Measurements from ENCODE around the gene SAMD4A. TPM values are rescaled to one million over a fixed set of nuclear protein-coding genes. Genes with fewer than 3 reads are reported as not detected.
A peak's percentile ranks its signal among the peaks of the same experiment; 100 is the strongest.

Gene SAMD4A
- total RNA-seq, 4 donors from 2014 or later, result 15.3 to 40.2 (median 22.3) TPM

DNA sequence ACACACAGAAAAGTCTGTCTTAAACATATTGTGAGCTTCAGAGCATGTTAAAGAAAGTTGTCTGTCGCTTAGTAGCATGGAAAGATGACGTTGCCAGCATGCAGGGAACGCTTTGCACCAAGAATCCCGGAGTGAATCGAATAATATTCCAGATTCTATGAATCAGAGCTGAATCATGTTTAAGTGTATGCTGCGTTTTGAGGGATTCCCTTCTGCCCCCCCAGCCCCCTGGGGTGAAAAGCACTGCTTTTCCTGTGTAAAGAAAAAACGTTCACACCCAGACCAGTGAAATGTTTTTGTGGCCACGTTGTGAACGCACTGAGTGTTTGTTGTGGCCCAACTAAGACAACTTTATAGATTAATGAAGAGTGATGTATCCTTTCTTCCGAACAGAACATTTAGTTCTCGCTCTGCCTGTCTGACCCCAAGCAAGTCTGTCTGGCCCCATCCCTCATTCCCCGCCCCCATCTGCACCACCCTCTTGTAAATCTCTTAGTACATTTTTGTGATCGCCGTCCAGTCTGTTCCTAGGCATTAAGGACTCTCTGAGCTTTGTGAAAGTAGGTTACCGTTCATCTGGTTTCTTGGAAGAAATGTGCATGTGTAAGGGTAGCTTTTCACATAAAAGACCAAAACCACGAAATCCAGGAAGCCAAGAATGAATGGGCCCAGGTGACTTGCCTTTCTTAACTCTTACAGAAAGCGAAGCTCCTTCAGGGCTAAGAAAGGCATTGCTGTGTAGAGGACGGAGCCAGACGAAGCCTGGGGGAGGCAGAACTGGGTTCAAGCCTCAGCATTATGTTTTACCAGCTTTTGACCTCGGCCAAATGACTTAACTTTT is 103.0 kb downstream of the SAMD4A start:
- intact Hi-C loops (cut with DNase I; ENCODE audit: low total_unique reads), result loop anchor here (5.0 kb wide), 1 partner anchor 103 kb away; the partner anchor contains the start of gene SAMD4A
- WGBS, 2 donors (ENCODE audit: low coverage in 1 of 2), result 72 to 73% methylated on average over 13 to 20 of the region's 20 CpGs
- DNase-seq, result peak; percentile 52

DNA sequence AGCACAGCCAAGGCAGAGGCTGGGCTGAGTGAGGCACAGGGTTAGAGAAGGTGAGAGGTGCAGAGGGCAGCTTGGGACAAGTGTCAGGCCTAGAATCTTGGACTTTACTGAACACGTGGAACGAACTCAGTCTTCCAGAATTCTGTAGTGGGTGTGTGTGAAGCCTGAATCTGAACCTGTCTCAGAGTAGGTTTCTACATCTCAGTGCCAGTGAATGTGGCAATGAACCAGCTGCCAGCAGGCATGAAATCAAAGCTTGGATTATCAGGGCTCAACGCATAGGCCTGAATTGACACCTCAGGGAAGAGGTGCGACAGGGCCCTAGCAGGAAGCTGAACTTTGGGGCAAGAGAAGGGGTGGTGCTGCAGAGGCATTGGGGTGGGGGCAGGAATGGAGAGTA is 104.6 kb downstream of the SAMD4A start:
- Histone ChIP-seq H3K9me3 (no peaks in the 10 kb centered on the region), H3K36me3 (no peaks in the 10 kb centered on the region)

More for the DNA sequence above, 103.0 kb downstream of the SAMD4A start:
- in situ Hi-C loops (cut with MboI; ENCODE audit: low pct_ligation_motif_present in 1 of 4, low pct_unique_long_range_greater_than_20kb in 1 of 4, low sequenced_read_pairs in 3 of 4), result no loop called here
- H3K36me3 ChIP-seq, result no peaks in the 10 kb centered on the region
- H3K27ac ChIP-seq, result peak overlapping the region; percentile 52 to 90 (median 84)
- H3K9me3 ChIP-seq, result no peaks in the 10 kb centered on the region
- H3K27me3 ChIP-seq, result no peaks in the 10 kb centered on the region
- peak; percentile 82 for TF ChIP-seq EP300 (IDR thresholded peaks at IDR 0.05; ENCODE audit: low read depth)
- peak in 2 of 3 donors; percentile 49 to 56 for TF ChIP-seq POLR2AphosphoS5 (IDR thresholded peaks at IDR 0.05)
- TF ChIP-seq POLR2A (IDR thresholded peaks at IDR 0.05), result no peak
- H3K4me1 ChIP-seq, result peaks cover 9 to 29% (median 22%) of the 10 kb centered on the region in 4 donors
- H3K4me3 ChIP-seq, result no peak overlapping the region

DNA sequence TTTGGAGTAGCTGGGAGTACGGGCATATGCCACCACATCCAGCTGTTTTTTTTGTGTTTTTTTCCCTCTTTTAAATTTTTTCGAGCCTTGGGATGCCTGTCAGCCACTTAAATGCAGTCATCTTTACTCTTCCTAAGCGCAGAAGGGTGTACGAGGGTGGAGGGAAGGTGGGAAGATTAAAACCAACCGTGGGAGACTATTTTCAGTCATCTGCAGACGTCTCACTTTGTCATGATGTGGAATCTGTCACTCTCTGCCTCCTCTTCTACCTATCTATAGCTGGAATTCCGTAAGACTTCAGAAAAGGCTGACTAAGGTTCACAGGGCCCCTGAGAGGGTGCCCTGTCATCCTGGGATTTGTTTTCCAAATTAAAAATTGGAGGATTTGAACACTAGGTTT is 105.3 kb downstream of the SAMD4A start:
- no peak overlapping the region for H3K4me3 ChIP-seq
- H3K4me1 ChIP-seq, result peaks cover 17 to 37% (median 23%) of the 10 kb centered on the region in 4 donors
- H3K9me3 ChIP-seq, result no peaks in the 10 kb centered on the region
- in situ Hi-C loops (cut with MboI; ENCODE audit: low pct_ligation_motif_present in 1 of 4, low pct_unique_long_range_greater_than_20kb in 1 of 4, low sequenced_read_pairs in 3 of 4) (no loop called here), intact Hi-C loops (cut with DNase I; ENCODE audit: low total_unique reads) (loop anchor here (5.0 kb wide), 1 partner anchor 105 kb away; the partner anchor contains the start of gene SAMD4A)
- no peak for TF ChIP-seq POLR2A (IDR thresholded peaks at IDR 0.05)
- TF ChIP-seq EP300 (IDR thresholded peaks at IDR 0.05; ENCODE audit: low read depth), result no peak
- TF ChIP-seq, protein P1, sequence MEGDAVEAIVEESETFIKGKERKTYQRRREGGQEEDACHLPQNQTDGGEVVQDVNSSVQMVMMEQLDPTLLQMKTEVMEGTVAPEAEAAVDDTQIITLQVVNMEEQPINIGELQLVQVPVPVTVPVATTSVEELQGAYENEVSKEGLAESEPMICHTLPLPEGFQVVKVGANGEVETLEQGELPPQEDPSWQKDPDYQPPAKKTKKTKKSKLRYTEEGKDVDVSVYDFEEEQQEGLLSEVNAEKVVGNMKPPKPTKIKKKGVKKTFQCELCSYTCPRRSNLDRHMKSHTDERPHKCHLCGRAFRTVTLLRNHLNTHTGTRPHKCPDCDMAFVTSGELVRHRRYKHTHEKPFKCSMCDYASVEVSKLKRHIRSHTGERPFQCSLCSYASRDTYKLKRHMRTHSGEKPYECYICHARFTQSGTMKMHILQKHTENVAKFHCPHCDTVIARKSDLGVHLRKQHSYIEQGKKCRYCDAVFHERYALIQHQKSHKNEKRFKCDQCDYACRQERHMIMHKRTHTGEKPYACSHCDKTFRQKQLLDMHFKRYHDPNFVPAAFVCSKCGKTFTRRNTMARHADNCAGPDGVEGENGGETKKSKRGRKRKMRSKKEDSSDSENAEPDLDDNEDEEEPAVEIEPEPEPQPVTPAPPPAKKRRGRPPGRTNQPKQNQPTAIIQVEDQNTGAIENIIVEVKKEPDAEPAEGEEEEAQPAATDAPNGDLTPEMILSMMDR (IDR thresholded peaks at IDR 0.05), result no peak
- TF ChIP-seq POLR2AphosphoS5 (IDR thresholded peaks at IDR 0.05), result no peak
- peak overlapping the region; percentile 80 to 90 (median 84) for H3K27ac ChIP-seq
- H3K36me3 ChIP-seq, result no peaks in the 10 kb centered on the region
- no peak for DNase-seq
- no peaks in the 10 kb centered on the region for H3K27me3 ChIP-seq
- 82 to 83% methylated on average over 3 to 7 of the region's 7 CpGs for WGBS, 2 donors (ENCODE audit: low coverage in 1 of 2)

More for the DNA sequence above, 104.6 kb downstream of the SAMD4A start:
- DNase-seq, result no peak
- in situ Hi-C loops (cut with MboI; ENCODE audit: low pct_ligation_motif_present in 1 of 4, low pct_unique_long_range_greater_than_20kb in 1 of 4, low sequenced_read_pairs in 3 of 4), result no loop called here
- intact Hi-C loops (cut with DNase I; ENCODE audit: low total_unique reads), result loop anchor here (5.0 kb wide), 1 partner anchor 104 kb away; the partner anchor contains the start of gene SAMD4A
- WGBS, 2 donors (ENCODE audit: low coverage in 1 of 2), result 86 to 92% methylated on average over 3 to 4 of the region's 4 CpGs
- TF ChIP-seq, protein P1 (IDR thresholded peaks at IDR 0.05), result no peak
- TF ChIP-seq POLR2A (IDR thresholded peaks at IDR 0.05) (no peak), POLR2AphosphoS5 (IDR thresholded peaks at IDR 0.05) (no peak), EP300 (IDR thresholded peaks at IDR 0.05; ENCODE audit: low read depth) (no peak)
- Histone ChIP-seq H3K4me3 (no peak overlapping the region), H3K4me1 (peaks cover 11 to 31% (median 22%) of the 10 kb centered on the region in 4 donors), H3K27me3 (no peaks in the 10 kb centered on the region), H3K27ac (peak overlapping the region; percentile 52 to 90 (median 84))

DNA sequence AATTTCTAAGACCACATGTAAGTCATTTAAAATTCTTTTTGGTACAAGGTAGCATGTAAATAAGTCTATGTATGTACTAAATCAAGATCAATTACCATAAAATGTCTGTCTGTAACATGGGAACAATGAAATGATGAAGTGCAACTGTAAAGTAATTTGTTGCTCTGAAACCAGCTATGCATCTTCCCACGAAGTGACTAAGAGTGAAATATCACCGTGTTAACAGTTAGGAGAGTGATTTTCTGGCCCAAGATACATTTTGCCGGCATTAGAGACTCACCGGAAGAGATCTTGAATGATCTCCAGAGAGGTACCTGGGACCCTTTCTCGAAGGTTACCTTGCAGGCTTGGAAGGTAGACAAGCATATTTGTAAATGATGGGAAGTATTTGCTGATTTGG is 105.8 kb downstream of the SAMD4A start:
- in situ Hi-C loops (cut with MboI; ENCODE audit: low pct_ligation_motif_present in 1 of 4, low pct_unique_long_range_greater_than_20kb in 1 of 4, low sequenced_read_pairs in 3 of 4), result no loop called here
- peaks cover 17 to 39% (median 24%) of the 10 kb centered on the region in 4 donors for H3K4me1 ChIP-seq
- H3K9me3 ChIP-seq, result no peaks in the 10 kb centered on the region
- TF ChIP-seq, protein P1 (IDR thresholded peaks at IDR 0.05), result no peak
- TF ChIP-seq EP300 (IDR thresholded peaks at IDR 0.05; ENCODE audit: low read depth), result no peak
- no peak for TF ChIP-seq POLR2AphosphoS5 (IDR thresholded peaks at IDR 0.05)
- no peak for TF ChIP-seq POLR2A (IDR thresholded peaks at IDR 0.05)
- H3K36me3 ChIP-seq, result no peaks in the 10 kb centered on the region
- H3K27ac ChIP-seq, result peak overlapping the region; percentile 80 to 90 (median 84)
- no peaks in the 10 kb centered on the region for H3K27me3 ChIP-seq
- intact Hi-C loops (cut with DNase I; ENCODE audit: low total_unique reads), result loop anchor here (5.0 kb wide), 1 partner anchor 105 kb away; the partner anchor contains the start of gene SAMD4A
- no peak for DNase-seq
- no peak overlapping the region for H3K4me3 ChIP-seq
- WGBS, 2 donors (ENCODE audit: low coverage in 1 of 2), result 49 to 50% methylated on average over 5 of the region's 5 CpGs

Data from transverse colon (tissue), 4 donors.